HCT116 (cell line): ENCODE results near the gene XPC. TPM values are rescaled to one million over a fixed set of nuclear protein-coding genes. Genes with fewer than 3 reads are reported as not detected.

Source experiments
- ATAC-seq: fragments of 200-7000 bp; cut with Tn5 transposase; 2 replicates; pipeline ENCODE4 v1.9.1; 2020; ENCODE audit warnings: mild to moderate bottlenecking, moderate library complexity
- BruUV-seq: library from RNA; stranded (reverse); fragments of 400-500 nt; replicated peaks from 2 replicates; lab custom pipeline; 2021; lab: Mats Ljungman, UMichigan
- CTCF ChIA-PET: fragments of 300-600 bp; sonication (Branson Sonifier 250); formaldehyde crosslinking; loops from one replicate; lab custom pipeline; 2021; ENCODE audit warnings: antibody characterized with exemption; lab: Charles Lee
- POLR2A ChIA-PET: fragments of 300-600, 350-600 bp; sonication (Branson Sonifier 250); formaldehyde crosslinking; loops from one replicate; lab custom pipeline; 2021; ENCODE audit warnings: antibody characterized with exemption; lab: Charles Lee
- RAD21 ChIA-PET, 2 experiments: fragments of 300-600 bp; sonication (Branson Sonifier 250); formaldehyde crosslinking; loops; one replicate each; lab custom pipeline; 2023; ENCODE audit warnings: low total read pairs in 2 of 2; ENCODE audit not compliant: uncharacterized antibody in 2 of 2, unreplicated experiment in 2 of 2, low non-redundant PET in 1 of 2; lab: Charles Lee
- DNase-seq: peaks from one replicate; pipeline ENCODE4 v3.0.0-alpha.2; 2010; ENCODE audit warnings: low read depth, low spot score
- H2AFZ ChIP-seq: fragments of 200-600 bp; shearing (Covaris generic), sonication (generic); 2 replicates; pipeline ENCODE4 v1.6.1; 2017; ENCODE audit warnings: low read depth, mixed run types, mixed read lengths, antibody characterized with exemption, low read length; ENCODE audit not compliant: poor library complexity, severe bottlenecking
- H3K27ac ChIP-seq: 2 replicates; pipeline ENCODE4 v1.5.1; 2012; ENCODE audit warnings: low read depth, low read length
- H3K27me3 ChIP-seq: fragments of 200-600 bp; sonication (generic); 2 replicates; pipeline ENCODE4 v1.6.1; 2016; ENCODE audit warnings: mixed run types, low read length, mixed read lengths; ENCODE audit not compliant: insufficient read depth
- H3K36me3 ChIP-seq, 2 experiments: fragments of 200-500 bp in 1 of 2; fragments of 200-600 bp in 1 of 2; sonication (Bioruptor generic) in 1 of 2; sonication (generic) in 1 of 2; 2 replicates each; pipeline versions ENCODE4 v1.5.1 to v1.6.1; 2014 to 2016; ENCODE audit warnings: low read length in 2 of 2, inconsistent platforms in 1 of 2, mixed read lengths in 1 of 2, mixed run types in 1 of 2; ENCODE audit not compliant: insufficient read depth in 2 of 2, control insufficient read depth in 1 of 2
- H3K4me1 ChIP-seq, 2 experiments: fragments of 200-600 bp in 1 of 2; sonication (generic) in 1 of 2; 2 replicates each; pipeline versions ENCODE4 v1.5.1 to v1.6.1; 2012 to 2017; ENCODE audit warnings: low read length in 2 of 2, inconsistent platforms in 1 of 2, mild to moderate bottlenecking in 1 of 2, mixed read lengths in 1 of 2, mixed run types in 1 of 2, moderate library complexity in 1 of 2; ENCODE audit not compliant: insufficient read depth in 2 of 2, control insufficient read depth in 1 of 2
- H3K4me2 ChIP-seq: fragments of 200-600 bp; sonication (generic); 2 replicates; pipeline ENCODE4 v1.6.1; 2017; ENCODE audit warnings: mixed run types, low read length, mixed read lengths
- H3K4me3 ChIP-seq, 2 experiments: fragments of 200-600 bp in 1 of 2; sonication (generic) in 1 of 2; replicated peaks in 1 of 2; 2 replicates each; pipeline ENCODE4 v1.5.1; 2011 to 2016; ENCODE audit warnings: low read length in 2 of 2, control low read depth in 1 of 2, low read depth in 1 of 2, mild to moderate bottlenecking in 1 of 2, mixed read lengths in 1 of 2, mixed run types in 1 of 2
- H3K79me2 ChIP-seq: fragments of 200-600 bp; sonication (generic); 2 replicates; pipeline ENCODE4 v1.6.1; 2017; ENCODE audit warnings: mild to moderate bottlenecking, mixed run types, low read length, moderate library complexity, mixed read lengths; ENCODE audit not compliant: insufficient read depth
- H3K9ac ChIP-seq: fragments of 200-600 bp; sonication (generic); 2 replicates; pipeline ENCODE4 v1.6.1; 2016; ENCODE audit warnings: low read length, mixed read lengths
- H3K9me2 ChIP-seq: fragments of 200-600 bp; sonication (generic), shearing (Covaris generic); 2 replicates; pipeline ENCODE4 v1.6.1; 2017; ENCODE audit warnings: mixed run types, mild to moderate bottlenecking, moderate library complexity; ENCODE audit not compliant: insufficient read depth
- H3K9me3 ChIP-seq, 2 experiments: fragments of 200-500 bp in 1 of 2; fragments of 200-600 bp in 1 of 2; sonication (Bioruptor generic) in 1 of 2; sonication (generic) in 1 of 2; 2 replicates each; pipeline ENCODE4 v1.6.1; 2014 to 2017; ENCODE audit warnings: low read length in 2 of 2, mixed read lengths in 2 of 2, inconsistent platforms in 1 of 2, low read depth in 1 of 2, mild to moderate bottlenecking in 1 of 2, mixed run types in 1 of 2, moderate library complexity in 1 of 2; ENCODE audit not compliant: control insufficient read depth in 1 of 2, insufficient read depth in 1 of 2
- H4K20me1 ChIP-seq: fragments of 200-600 bp; sonication (generic), shearing (Covaris generic); 2 replicates; pipeline ENCODE4 v1.6.1; 2017; ENCODE audit warnings: mixed run types, mild to moderate bottlenecking, moderate library complexity; ENCODE audit not compliant: insufficient read depth
- CBX3 ChIP-seq: IDR thresholded peaks from 2 replicates; pipeline ENCODE4 v1.6.1; 2012; ENCODE audit warnings: low read depth
- CEBPB ChIP-seq: IDR thresholded peaks from 2 replicates; pipeline ENCODE4 v1.6.1; 2012; ENCODE audit warnings: low read depth
- CTCF ChIP-seq, 3 experiments: fragments of 200-600 bp in 1 of 3; sonication (generic) in 1 of 3; IDR thresholded peaks in 2 of 3; conservative IDR thresholded peaks in 1 of 3; 2 replicates each; pipeline ENCODE4 v1.5.1; 2012 to 2017; ENCODE audit warnings: low read depth in 2 of 3, low read length in 2 of 3, antibody characterized with exemption in 1 of 3, borderline replicate concordance in 1 of 3, control low read depth in 1 of 3, mild to moderate bottlenecking in 1 of 3, mixed read lengths in 1 of 3, mixed run types in 1 of 3, moderate library complexity in 1 of 3; ENCODE audit not compliant: insufficient read depth in 1 of 3
- EGR1 ChIP-seq: IDR thresholded peaks from 2 replicates; pipeline ENCODE4 v1.6.1; 2012; ENCODE audit warnings: low read depth
- EZH2phosphoT487 ChIP-seq: fragments of 200-600 bp; IDR thresholded peaks from 2 replicates; pipeline ENCODE4 v1.6.1; 2018; ENCODE audit warnings: antibody characterized with exemption, borderline replicate concordance
- FOSL1 ChIP-seq: IDR thresholded peaks from 2 replicates; pipeline ENCODE4 v1.6.1; 2012; ENCODE audit warnings: low read depth
- JUND ChIP-seq: IDR thresholded peaks from 2 replicates; pipeline ENCODE4 v1.6.1; 2012
- MAX ChIP-seq: IDR thresholded peaks from 2 replicates; pipeline ENCODE4 v1.6.1; 2012
- POLR2A ChIP-seq: IDR thresholded peaks from 2 replicates; pipeline ENCODE4 v1.7.0; 2011; ENCODE audit warnings: borderline replicate concordance; ENCODE audit not compliant: insufficient read depth, insufficient read length; ENCODE audit errors: extremely low read depth
- POLR2AphosphoS5 ChIP-seq: IDR thresholded peaks from 2 replicates; pipeline ENCODE4 v1.6.1; 2011; ENCODE audit warnings: mild to moderate bottlenecking, low read depth, low read length, moderate library complexity
- RAD21 ChIP-seq: IDR thresholded peaks from 2 replicates; pipeline ENCODE4 v1.6.1; 2012; ENCODE audit warnings: low read depth, mild to moderate bottlenecking
- REST ChIP-seq: IDR thresholded peaks from 2 replicates; pipeline ENCODE4 v1.6.1; 2012; ENCODE audit warnings: low read depth
- SIN3A ChIP-seq: IDR thresholded peaks from 2 replicates; pipeline ENCODE4 v1.6.1; 2012; ENCODE audit warnings: low read depth
- SP1 ChIP-seq: IDR thresholded peaks from 2 replicates; pipeline ENCODE4 v1.6.1; 2012; ENCODE audit warnings: low read depth
- SRF ChIP-seq: IDR thresholded peaks from 2 replicates; pipeline ENCODE4 v1.6.1; 2012; ENCODE audit warnings: low read depth
- YY1 ChIP-seq: IDR thresholded peaks from 2 replicates; pipeline ENCODE4 v1.6.1; 2011; ENCODE audit warnings: low read length, low read depth, moderate library complexity, mild to moderate bottlenecking; ENCODE audit not compliant: insufficient replicate concordance; ENCODE audit errors: extremely low read depth
- ZFX ChIP-seq: fragments of 450-650 bp; IDR thresholded peaks from 2 replicates; pipeline ENCODE4 v1.6.1; 2017
- intact Hi-C: fragments of 100-400 bp; cut with micrococcal nuclease; formaldehyde crosslinking; loops from 2 replicates; pipeline ENCODE4 v1.10.0; 2022
- total RNA-seq: library from RNA; stranded (reverse); gene quantifications from one replicate; pipeline ENCODE4 v1.2.1, GENCODE V29; 2021; ENCODE audit not compliant: unreplicated experiment
- TF ChIP-seq, protein P1 (sequence below): IDR thresholded peaks from 2 replicates; pipeline ENCODE4 v1.6.1; 2012

XPC gene
- total RNA-seq, 1 experiment from 2014 or later = 29.5 TPM

GRCh38 chr3:14130230-14130629 is 48.2 kb downstream of the XPC start:
- Histone ChIP-seq H3K4me2 (no peak overlapping the region), H3K36me3 (peaks cover 22 to 42% of the 10 kb centered on the region in 2 experiments; a peak in 3 of 4 replicates), H3K4me1 (peaks cover 8 to 10% of the 10 kb centered on the region in 2 experiments; a peak in 3 of 4 replicates), H3K9me2 (no peaks in the 10 kb centered on the region), H3K27ac (no peak overlapping the region), H3K9ac (no peak overlapping the region), H3K9me3 (no peaks in the 10 kb centered on the region), H2AFZ (no peak overlapping the region), H4K20me1 (no peaks in the 10 kb centered on the region; the same call in 1 of the 2 replicates), H3K79me2 (peaks cover 45% of the 10 kb centered on the region), H3K4me3 (no peak overlapping the region), H3K27me3 (no peaks in the 10 kb centered on the region)
- ChIA-PET POLR2A (no interaction called here), RAD21 (no interaction called here), CTCF (no interaction called here)
- TF ChIP-seq JUND (no peak), YY1 (no peak), ZFX (no peak), SRF (no peak), CEBPB (no peak), EGR1 (no peak), SP1 (no peak), RAD21 (no peak), CBX3 (no peak), POLR2AphosphoS5 (no peak), EZH2phosphoT487 (no peak), FOSL1 (no peak), CTCF (IDR thresholded peaks at IDR 0.05 in 2 of 3, conservative IDR thresholded peaks at IDR 0.05 in 1 of 3; ENCODE audit: borderline replicate concordance in 1 of 3, insufficient read depth in 1 of 3, low read depth in 2 of 3, low read length in 2 of 3) (no peak), MAX (no peak), SIN3A (no peak), POLR2A (no peak), REST (no peak)
- TF ChIP-seq, protein P1, sequence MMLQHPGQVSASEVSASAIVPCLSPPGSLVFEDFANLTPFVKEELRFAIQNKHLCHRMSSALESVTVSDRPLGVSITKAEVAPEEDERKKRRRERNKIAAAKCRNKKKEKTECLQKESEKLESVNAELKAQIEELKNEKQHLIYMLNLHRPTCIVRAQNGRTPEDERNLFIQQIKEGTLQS = no peak
- intact Hi-C loops = no loop called here
- ATAC-seq (no peak), DNase-seq (no peak)
- BruUV-seq = no TSS peak
